HG03558 (cell line): ENCODE data around the gene ADAMTSL3.

Experiments
- ATAC-seq: cut with Tn5 transposase; IDR thresholded peaks from one replicate; pipeline ENCODE4 v1.9.1; 2021; ENCODE audit warnings: moderate number of reproducible peaks; ENCODE audit not compliant: unreplicated experiment; ENCODE audit errors: extremely low read depth

Gene ADAMTSL3

GRCh38 chr15:83653639-83654378 is at the start of gene ADAMTSL3:
ADAMTSL3 (plus strand) TSS chr15:83654123; CDS start chr15:83655762, 1,639 bp downstream.
- ATAC-seq, result no peak

GRCh38 chr15:83604549-83604948 is 49.4 kb upstream of the ADAMTSL3 start:
- no peak for ATAC-seq

- no peak for ATAC-seq
Observed at GRCh38 chr15:83605111-83605945, 48.6 kb upstream of the ADAMTSL3 start.

GRCh38 chr15:83610132-83610531 is 43.8 kb upstream of the ADAMTSL3 start:
- no peak for ATAC-seq

GRCh38 chr15:83610901-83611685 is 42.8 kb upstream of the ADAMTSL3 start:
- ATAC-seq, result no peak

- no peak for ATAC-seq
Observed at GRCh38 chr15:83612226-83612625, 41.7 kb upstream of the ADAMTSL3 start.

GRCh38 chr15:83612898-83613635 is 40.9 kb upstream of the ADAMTSL3 start:
- ATAC-seq, result no peak

GRCh38 chr15:83613714-83614113 is 40.2 kb upstream of the ADAMTSL3 start:
- no peak for ATAC-seq

GRCh38 chr15:83616840-83617239 is 37.1 kb upstream of the ADAMTSL3 start:
- ATAC-seq, result no peak

- no peak for ATAC-seq
Observed at GRCh38 chr15:83626171-83626802, 27.6 kb upstream of the ADAMTSL3 start.

GRCh38 chr15:83631534-83631933 is 22.4 kb upstream of the ADAMTSL3 start:
- no peak for ATAC-seq

- no peak for ATAC-seq
Observed at GRCh38 chr15:83643201-83643600, 10.7 kb upstream of the ADAMTSL3 start.

GRCh38 chr15:83644439-83644838 is 9.5 kb upstream of the ADAMTSL3 start:
- no peak for ATAC-seq

- no peak for ATAC-seq
Observed at GRCh38 chr15:83650831-83651230, 3.1 kb upstream of the ADAMTSL3 start.

GRCh38 chr15:83651541-83651940 is 2.4 kb upstream of the ADAMTSL3 start:
- ATAC-seq, result no peak

GRCh38 chr15:83652626-83653204 is 1.2 kb upstream of the ADAMTSL3 start:
- no peak for ATAC-seq

GRCh38 chr15:83653288-83653638 is 660 bp upstream of the ADAMTSL3 start:
- no peak for ATAC-seq

GRCh38 chr15:83654379-83655236 is 685 bp downstream of the ADAMTSL3 start:
- no peak for ATAC-seq
